Right lobe of liver (tissue), 4 donors: Measurements from ENCODE around the gene SIRPA.

Source experiments
- CTCF ChIP-seq, 4 donors: fragments of 200-600 bp in 3 of 4; fragments of 450-650 bp in 1 of 4; IDR thresholded peaks; one replicate each; pipeline versions ENCODE4 v1.5.1 to v1.8.0; 2016 to 2022; ENCODE audit warnings: antibody characterized with exemption in 4 of 4, mild to moderate bottlenecking in 2 of 4
- POLR2A ChIP-seq: fragments of 450-650 bp; IDR thresholded peaks from one replicate; pipeline ENCODE4 v1.6.1; 2017; ENCODE audit warnings: antibody characterized with exemption, mild to moderate bottlenecking
- donor health status: DM: no; HTN: no; CAD: no.
- donor health status: DM: no; HTN: no; CAD: no.
- donor health status: DM: no; HTN: yes; CAD: no.

GRCh38 chr20:1854246-1854645 lies 41.0 kb upstream of the SIRPA start:
- TF ChIP-seq CTCF (IDR thresholded peaks at IDR 0.05) (no peak), POLR2A (no peak)
